HG02623 (cell line): ENCODE data around the gene KCNG2.

ENCODE experiments used
- ATAC-seq: cut with Tn5 transposase; IDR thresholded peaks from one replicate; pipeline ENCODE4 v1.9.1; 2021; ENCODE audit warnings: moderate library complexity; ENCODE audit not compliant: unreplicated experiment

KCNG2 gene

DNA sequence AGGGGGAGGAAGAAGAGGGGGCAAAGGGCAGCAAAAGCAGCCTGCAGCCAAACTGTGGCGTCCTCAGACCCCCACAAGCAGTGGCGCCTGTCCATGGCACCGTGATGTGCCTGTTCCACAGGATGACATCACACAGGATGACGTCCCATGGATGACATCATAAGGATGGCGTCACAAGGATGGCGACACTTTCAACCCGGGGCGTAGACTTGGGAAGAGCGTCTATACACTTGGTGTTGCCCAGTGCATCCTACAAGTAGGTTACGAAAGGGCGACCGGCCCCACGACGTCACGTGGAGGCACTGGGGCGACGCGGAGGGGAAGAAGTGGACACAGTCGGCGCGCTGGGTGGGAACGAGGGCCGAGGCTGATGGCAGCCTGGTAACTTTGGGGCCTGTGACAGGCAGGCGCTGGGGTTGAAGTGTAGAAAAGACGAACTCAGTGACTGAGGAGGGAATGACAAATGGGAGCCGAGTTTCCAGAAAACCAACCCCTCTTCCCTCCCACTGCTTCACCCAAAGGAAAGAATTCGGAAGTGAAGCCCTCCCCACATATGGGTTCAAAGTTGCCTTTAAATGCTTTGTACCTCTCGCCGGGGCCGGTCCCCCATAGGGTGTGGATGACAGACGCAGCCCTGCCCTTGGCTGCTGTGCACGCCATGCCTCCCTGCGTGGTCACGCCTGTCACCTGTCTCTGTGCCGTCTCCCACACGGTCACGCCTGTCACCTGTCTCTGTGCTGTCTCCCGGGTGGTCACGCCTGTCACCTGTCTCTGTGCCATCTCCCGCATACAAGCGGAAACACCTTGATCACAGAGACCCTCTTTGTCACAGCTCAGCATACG is 13.4 kb upstream of the KCNG2 start:
- ATAC-seq = no peak

- no peak for ATAC-seq
Observed at GRCh38 chr18:79784965-79785770, 12.6 kb upstream of the KCNG2 start.

DNA sequence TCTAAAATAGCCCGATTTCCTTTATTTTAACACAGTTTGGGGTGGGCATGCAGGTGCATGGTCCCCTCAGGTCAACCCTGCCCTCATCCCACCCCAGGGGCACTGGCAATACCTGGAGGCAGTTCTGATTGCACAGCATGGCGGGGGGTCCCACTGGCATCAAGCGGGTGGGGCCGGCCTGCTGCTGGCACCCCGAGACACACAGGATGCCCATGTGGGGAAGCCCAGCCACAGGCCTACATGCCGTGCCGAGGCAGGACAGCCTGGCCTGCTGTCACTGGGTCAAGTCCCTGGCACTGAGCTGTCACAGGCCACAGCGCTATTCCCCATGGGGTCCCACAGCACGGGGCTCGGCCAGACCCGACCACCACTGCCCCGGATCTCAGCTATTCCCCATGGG is 11.9 kb upstream of the KCNG2 start:
- no peak for ATAC-seq

DNA sequence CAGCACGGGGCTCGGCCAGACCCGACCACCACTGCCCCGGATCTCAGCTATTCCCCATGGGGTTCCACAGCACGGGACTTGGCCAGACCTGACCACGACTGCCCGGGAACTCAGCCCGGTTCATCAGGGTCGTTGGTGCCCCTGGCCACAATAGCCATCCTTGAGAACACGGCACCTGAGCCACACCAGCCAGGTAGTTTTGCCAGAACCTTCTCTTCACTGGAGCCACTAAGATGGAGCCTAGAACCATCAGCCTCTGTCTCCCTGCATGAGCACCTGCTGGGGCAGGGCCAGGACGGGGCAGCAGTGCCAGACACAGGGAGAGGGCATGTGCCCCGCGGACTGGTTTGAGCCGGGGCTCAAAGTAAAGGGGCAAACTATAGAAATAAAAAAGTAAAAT is 11.4 kb upstream of the KCNG2 start:
- no peak for ATAC-seq

GRCh38 chr18:79786786-79787526 is 10.8 kb upstream of the KCNG2 start:
- no peak for ATAC-seq

- ATAC-seq = no peak
Observed at GRCh38 chr18:79787527-79787864, 10.2 kb upstream of the KCNG2 start.

GRCh38 chr18:79787865-79788733 is 9.6 kb upstream of the KCNG2 start:
- no peak for ATAC-seq

GRCh38 chr18:79788734-79789085 is 9.0 kb upstream of the KCNG2 start:
- no peak for ATAC-seq

- ATAC-seq = no peak
Observed at GRCh38 chr18:79789091-79789891, 8.4 kb upstream of the KCNG2 start.

GRCh38 chr18:79789901-79790890 is 7.5 kb upstream of the KCNG2 start:
- ATAC-seq = no peak

GRCh38 chr18:79790996-79791972 is 6.5 kb upstream of the KCNG2 start:
- no peak for ATAC-seq

GRCh38 chr18:79792096-79792987 is 5.4 kb upstream of the KCNG2 start:
- ATAC-seq = no peak

DNA sequence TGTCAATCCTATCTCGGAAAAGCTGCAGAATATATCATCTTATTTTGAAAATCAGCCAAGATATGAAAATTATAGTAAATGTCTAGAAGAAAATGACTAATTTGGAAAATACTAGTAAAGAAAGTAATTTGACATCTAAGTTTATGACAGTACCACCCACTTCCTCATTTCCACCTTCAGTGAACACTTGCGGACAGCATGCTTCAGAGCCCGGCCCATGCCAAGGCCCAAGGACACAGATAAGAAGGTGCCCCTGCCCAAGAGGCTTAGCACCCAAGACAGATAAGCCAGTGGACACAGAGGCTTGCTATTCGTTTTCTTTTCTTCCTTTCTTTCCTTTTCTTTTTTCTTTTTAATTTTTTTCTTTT is 4.8 kb upstream of the KCNG2 start:
- no peak for ATAC-seq

DNA sequence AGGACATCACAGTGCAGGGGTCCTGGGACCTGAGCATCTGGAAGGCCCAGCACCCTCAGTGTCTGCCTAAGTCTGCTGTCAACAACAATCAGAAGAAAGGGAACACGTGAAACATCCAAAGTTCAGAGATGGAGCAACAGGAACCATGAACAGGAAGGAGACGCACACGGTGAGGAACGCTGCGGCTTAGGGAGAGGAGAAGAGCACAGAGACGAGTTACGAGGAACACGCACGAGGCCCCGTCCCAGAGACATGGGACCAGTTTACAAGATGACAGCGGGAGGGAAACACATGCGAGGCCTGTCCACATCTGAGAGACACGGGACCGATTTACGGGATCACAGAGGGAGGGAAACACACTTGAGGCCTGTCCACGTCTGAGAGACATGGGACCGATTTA is 2.9 kb upstream of the KCNG2 start:
- no peak for ATAC-seq

DNA sequence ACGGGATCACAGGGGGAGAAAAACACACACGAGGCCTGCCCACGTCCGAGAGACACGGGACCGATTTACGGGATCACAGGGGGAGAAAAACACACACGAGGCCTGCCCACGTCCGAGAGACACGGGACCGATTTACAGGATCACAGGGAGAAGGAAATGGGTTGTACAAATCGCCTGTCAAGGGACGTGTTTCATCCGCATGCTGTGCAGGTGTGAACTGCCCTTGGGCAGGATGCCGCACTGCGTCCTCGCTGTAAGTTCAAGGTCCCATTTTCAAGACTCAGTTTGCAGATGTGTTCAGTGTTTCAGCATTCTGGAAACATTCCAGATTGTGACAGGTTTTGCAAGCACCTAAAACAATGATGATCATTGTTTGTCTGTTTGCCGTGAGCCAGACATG is 2.3 kb upstream of the KCNG2 start:
- ATAC-seq = no peak

GRCh38 chr18:79796016-79796415 is 1.7 kb upstream of the KCNG2 start:
- ATAC-seq = no peak
